Activated naive CD4-positive, alpha-beta T cell treated with Interleukin-2 at 50 U/mL for 16 hours (primary cell): ENCODE data around the gene PMPCA.

Source experiments
- DNase-seq: peaks from one replicate; pipeline ENCODE4 v3.0.0-alpha.2; 2020

Gene PMPCA

GRCh38 chr9:136373300-136374182, 36.9 kb upstream of the PMPCA start, which contains the start of gene CARD9:
TSS of gene CARD9 (minus strand) at chr9:136373669. CDS start at chr9:136372078, 1,591 bp downstream.
- DNase-seq, result no peak

GRCh38 chr9:136374183-136374575, 36.3 kb upstream of the PMPCA start:
- no peak for DNase-seq

- no peak for DNase-seq
Measured at GRCh38 chr9:136375096-136375495, 35.4 kb upstream of the PMPCA start.

GRCh38 chr9:136376457-136376856, 34.0 kb upstream of the PMPCA start:
- no peak for DNase-seq

GRCh38 chr9:136377341-136378169, 32.9 kb upstream of the PMPCA start:
- no peak for DNase-seq

GRCh38 chr9:136378170-136379002, 32.1 kb upstream of the PMPCA start:
- no peak for DNase-seq

- no peak for DNase-seq
Measured at GRCh38 chr9:136379003-136379287, 31.5 kb upstream of the PMPCA start.

- no peak for DNase-seq
Measured at GRCh38 chr9:136379401-136379800, 31.1 kb upstream of the PMPCA start.

- no peak for DNase-seq
Measured at GRCh38 chr9:136379891-136380290, 30.6 kb upstream of the PMPCA start.

- DNase-seq, result no peak
Measured at GRCh38 chr9:136380381-136380780, 30.1 kb upstream of the PMPCA start.

- DNase-seq, result no peak
Measured at GRCh38 chr9:136381311-136381710, 29.1 kb upstream of the PMPCA start.

- DNase-seq, result no peak
Measured at GRCh38 chr9:136381966-136382513, 28.4 kb upstream of the PMPCA start.

- DNase-seq, result no peak
Measured at GRCh38 chr9:136383436-136383835, 27.0 kb upstream of the PMPCA start.

GRCh38 chr9:136385015-136385414, 25.4 kb upstream of the PMPCA start:
- peak; percentile 54 for DNase-seq

GRCh38 chr9:136386018-136386417, 24.4 kb upstream of the PMPCA start:
- DNase-seq, result no peak

GRCh38 chr9:136387217-136387616, 23.2 kb upstream of the PMPCA start:
- DNase-seq, result no peak

- no peak for DNase-seq
Measured at GRCh38 chr9:136389396-136389795, 21.1 kb upstream of the PMPCA start.

- no peak for DNase-seq
Measured at GRCh38 chr9:136391737-136392537, 18.5 kb upstream of the PMPCA start.

GRCh38 chr9:136392538-136393449, 17.7 kb upstream of the PMPCA start:
- no peak for DNase-seq

- no peak for DNase-seq
Measured at GRCh38 chr9:136393531-136393930, 16.9 kb upstream of the PMPCA start.
